NB4 (cell line): ENCODE measurements around the gene ASAP3.

Experiments
- POLR2A ChIP-seq: IDR thresholded peaks from 2 replicates; pipeline ENCODE4 v1.6.1; 2011; ENCODE audit warnings: mild to moderate bottlenecking; ENCODE audit not compliant: insufficient read length; ENCODE audit errors: extremely low read depth
- TF ChIP-seq, protein P1 (sequence below): IDR thresholded peaks from one replicate; pipeline ENCODE4 v1.5.1; 2012; ENCODE audit warnings: low read depth, low read length

DNA sequence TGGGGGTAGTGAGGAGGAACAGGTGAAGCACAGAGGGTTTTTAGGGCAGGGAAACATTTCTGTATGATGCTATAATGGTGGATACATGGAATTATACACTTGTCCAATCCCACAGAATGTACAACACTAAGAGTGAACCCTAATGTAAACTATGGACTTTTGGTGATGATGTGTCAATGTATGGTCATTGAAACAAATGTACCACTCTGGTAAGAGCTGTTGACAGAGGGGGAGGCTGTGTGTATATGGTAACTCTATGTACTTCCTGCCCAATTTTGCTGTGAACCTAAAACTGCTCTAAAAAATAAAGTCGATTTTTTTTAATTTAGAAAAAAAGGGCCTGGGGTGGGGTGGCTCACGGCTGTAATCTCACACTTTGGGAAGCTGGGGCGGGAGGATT lies 22.9 kb downstream of the ASAP3 start:
- no peak for TF ChIP-seq POLR2A
- TF ChIP-seq, protein P1, sequence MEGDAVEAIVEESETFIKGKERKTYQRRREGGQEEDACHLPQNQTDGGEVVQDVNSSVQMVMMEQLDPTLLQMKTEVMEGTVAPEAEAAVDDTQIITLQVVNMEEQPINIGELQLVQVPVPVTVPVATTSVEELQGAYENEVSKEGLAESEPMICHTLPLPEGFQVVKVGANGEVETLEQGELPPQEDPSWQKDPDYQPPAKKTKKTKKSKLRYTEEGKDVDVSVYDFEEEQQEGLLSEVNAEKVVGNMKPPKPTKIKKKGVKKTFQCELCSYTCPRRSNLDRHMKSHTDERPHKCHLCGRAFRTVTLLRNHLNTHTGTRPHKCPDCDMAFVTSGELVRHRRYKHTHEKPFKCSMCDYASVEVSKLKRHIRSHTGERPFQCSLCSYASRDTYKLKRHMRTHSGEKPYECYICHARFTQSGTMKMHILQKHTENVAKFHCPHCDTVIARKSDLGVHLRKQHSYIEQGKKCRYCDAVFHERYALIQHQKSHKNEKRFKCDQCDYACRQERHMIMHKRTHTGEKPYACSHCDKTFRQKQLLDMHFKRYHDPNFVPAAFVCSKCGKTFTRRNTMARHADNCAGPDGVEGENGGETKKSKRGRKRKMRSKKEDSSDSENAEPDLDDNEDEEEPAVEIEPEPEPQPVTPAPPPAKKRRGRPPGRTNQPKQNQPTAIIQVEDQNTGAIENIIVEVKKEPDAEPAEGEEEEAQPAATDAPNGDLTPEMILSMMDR, result no peak
